CD4-positive, alpha-beta T cell treated with Interleukin-17A for 4 hours (primary cell): Measurements from ENCODE around the gene RIMBP2.
"Not testable (repeated sequence)": the region's sequence is repeated elsewhere in the genome, so short reads cannot be mapped to it uniquely, and the experiment has no call there.

Experiments used
- DNase-seq: peaks from one replicate; pipeline ENCODE4 v3.0.0-alpha.2; 2020; ENCODE audit warnings: mixed read lengths

The RIMBP2 gene

DNA sequence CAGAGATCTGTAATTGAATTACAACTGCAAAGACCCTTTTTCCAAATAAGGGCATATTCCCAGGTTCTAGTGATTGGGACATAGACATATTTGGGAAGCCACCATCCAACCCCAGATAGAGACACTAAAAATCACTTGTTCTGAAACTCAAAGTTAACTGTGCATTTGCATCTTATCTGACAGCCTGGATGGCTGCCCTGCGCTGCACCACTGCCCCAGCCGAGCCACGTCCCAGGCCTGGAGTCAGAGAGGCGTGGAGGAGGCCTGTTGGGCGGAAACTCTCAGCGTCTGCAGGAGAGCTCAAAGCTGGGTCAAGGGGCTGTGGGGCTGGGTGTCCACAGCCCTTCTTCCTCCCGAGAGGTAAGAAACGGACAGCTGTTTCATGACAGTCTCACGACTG lies 124.4 kb downstream of the RIMBP2 start:
- DNase-seq: no peak

DNA sequence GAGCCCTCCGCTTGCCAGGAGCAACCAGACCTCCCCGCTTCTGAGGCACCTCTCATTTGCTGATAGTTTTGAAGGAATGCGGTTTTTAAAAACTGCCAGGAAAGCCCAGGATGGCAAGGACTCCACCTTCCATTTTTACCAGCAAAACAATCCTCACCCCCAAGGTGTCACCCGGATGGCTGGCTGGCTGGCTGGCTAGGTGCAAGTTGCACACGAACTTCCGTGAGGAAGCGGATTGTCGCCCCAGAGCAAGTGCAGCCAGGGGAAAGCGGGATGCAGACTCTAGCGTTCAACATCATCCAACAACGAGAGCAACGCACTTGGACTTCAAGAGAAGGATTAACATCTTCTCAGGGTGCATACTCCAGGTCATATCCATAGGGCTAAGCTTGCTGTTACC lies 125.4 kb downstream of the RIMBP2 start:
- DNase-seq: no peak

DNA sequence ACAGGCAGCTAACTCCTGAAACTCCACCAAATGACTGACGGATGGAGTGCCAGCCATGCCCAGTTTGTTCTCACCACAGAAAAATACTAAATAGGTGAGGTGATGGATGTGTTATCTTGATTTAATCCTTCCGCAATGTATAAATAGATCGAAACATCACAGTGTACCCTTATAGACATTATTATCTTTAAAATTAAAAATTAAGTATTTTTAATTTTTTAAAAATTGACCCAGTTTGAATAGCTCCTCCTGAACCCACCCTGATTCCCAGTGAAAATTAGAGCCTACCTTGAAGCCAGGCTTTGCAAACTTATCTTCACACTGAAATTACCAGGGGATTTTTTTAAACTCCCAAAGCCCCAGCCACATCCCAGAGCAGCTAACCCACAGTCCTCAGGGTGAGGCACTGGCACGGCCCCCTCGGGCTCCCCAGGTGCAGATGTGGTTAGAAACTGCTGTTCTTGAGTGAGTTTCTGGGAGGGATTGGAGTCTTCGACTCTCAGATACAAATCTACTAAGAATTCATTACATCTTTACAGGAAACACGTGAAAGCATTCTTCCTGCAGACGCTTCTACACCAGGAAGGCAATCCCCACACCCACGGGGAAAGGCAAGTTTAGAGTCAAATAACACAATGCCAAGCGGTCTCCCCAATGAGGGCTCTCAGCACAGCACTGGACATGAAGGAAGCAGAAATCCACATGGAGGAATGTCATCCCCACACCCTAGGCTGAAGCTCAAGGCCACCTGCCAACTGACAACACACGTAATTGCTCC lies 126.4 kb downstream of the RIMBP2 start:
- no peak for DNase-seq

DNA sequence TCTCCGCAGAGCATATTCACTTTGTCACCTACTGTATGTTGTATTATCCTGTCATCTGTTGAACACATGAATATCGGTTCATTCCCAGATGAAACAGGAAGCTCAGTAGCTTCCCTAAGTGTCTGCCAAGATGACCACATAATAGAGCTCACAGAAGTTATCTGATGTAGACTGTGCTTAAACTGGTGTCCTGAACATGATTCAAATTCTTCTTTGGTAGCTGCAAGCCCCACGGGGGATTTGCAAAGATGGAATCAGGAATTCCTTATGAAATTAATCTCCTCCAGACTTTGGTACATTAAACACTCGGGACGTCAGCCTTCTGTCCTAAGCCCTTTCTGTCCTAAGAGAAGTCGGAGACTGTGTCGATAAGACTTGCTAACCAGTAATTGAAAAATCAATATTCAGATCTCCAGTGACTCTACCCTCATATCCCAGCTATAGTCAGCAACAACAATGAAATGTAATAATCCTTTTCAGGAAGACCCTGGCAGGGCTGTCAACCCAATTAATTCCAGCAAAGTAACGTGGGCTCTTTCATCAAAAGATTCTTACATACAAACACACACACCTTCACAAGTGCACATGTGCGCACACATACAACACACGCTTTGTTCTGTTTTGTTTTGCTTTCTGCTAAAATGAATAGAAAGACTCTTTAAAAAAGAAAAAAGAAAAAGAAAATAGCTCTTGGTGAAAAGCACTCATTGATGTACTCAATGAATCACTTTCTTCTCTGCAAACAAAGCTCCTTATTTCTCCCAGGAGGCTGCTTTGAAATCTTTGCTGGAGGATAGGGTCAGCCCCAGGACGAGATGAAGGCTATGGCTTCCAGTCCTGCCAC lies 127.2 kb downstream of the RIMBP2 start:
- no peak for DNase-seq

DNA sequence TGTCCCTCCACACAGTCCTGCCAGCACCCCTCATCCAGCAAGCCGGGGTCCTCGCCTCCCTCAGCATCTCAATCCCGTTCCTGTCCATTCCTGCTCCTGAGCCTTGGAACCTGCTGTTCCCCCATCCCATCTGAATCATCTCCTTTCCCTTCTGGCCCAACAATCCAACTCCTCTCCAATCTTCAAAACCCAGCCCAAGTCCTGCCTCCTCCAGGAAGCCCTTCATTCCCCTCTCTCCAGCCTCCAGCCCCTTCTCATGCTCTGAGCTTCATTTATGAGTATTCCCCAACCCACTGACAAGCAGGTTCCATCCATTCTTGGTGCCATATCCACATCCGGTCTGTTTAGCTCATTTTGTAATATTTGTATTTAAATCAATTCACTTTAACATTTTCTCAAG lies 128.1 kb downstream of the RIMBP2 start:
- DNase-seq: no peak

DNA sequence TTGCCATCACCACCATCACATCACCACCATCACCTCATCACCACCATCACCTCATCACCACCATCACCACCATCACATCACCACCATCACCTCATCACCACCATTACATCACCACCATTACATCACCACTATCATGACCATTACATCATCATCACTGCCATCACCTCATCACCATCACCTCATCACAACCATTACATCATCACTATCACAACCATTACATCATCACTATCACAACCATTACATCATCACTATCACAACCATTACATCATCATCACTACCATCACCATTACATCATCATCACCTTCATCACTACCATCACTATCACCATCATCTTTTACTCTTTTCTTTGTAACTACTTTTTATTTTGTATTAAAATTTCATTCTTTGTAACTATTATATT lies 131.6 kb downstream of the RIMBP2 start:
- DNase-seq: not testable (repeated sequence)

DNA sequence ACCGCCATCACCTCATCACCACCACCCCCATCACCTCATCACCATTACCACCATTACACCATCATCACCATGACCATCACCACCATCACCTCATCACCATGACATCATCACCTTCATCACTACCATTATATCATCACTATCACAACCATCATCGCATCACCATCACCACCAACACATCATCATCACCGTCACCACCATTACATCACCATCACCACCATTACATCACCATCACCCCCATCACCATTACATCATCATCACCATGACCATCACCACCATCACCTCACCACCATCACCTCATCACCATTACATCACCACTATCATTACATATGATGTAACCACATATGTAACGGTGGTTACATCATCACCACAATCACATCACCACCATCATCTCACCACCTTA lies 132.3 kb downstream of the RIMBP2 start:
- no peak for DNase-seq

DNA sequence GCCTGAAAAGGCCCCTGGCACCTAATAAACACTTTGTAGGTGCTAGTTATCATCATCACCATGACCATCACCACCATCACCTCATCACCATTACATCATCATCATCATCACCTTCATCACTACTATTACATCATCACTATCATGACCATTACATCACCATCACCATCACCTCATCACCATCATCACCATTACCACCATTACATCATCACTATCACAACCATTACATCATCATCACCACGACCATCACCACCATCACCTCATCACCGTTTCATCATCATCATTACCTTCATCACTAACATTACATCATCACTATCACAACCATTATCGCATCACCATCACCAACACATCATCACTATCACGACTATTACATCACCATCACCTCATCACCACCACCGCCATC lies 132.8 kb downstream of the RIMBP2 start:
- no peak for DNase-seq

DNA sequence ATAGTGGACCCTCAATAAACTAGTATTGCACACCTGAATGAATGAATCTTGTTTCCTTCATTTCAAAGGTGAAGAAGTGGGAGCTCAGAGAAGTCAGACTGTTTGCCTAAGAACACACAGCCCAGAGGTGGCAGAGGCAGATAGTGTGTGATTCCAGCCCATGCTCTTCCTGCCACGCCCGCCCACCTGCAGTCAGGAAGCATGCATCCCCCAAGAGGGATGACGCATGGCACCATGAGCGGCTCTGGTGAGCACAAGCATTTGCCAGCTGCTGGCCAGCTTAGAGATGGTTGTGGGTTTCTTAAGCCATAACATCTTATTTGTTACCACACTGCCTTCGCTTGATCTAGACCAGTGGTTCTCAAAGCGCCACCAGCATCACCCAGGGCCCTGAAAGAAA lies 133.8 kb downstream of the RIMBP2 start:
- no peak for DNase-seq

DNA sequence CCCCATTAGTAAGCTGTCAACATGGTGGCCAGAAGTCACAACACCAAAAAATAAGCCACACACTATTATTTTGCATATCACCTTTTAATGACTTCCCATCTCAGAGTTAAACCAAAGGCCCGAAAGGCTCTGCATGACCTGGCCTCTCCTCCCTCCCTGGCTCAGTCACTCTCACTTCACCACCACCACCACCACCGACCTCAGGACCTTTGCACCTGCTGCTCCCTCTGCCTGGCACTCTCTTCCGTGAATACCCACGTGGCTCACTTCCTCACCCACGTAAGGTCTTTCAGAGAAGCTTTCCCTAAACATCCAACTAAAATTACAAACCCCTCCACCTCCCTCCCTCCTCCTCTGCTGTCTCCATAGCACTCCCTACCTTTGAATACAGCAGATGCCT lies 134.3 kb downstream of the RIMBP2 start:
- DNase-seq: no peak

DNA sequence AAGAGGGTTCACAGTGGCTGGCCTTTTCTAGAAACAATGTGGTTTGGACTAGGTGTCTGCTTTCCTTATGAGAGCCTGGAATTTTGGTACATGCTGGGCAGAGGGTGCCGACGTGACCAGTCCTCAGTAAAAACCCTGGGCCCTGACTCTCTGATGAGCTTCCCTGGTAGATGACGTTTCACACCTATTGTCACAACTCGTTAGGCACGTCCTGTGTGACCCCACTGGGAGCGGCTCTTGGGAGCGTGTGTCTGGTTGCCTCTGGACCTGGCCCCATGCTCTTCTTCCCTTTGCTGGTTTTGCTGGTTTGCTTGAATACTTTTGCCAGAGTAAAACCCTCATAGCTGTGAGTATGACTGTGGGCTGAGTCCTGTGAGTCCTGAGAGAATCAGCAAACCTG lies 136.9 kb downstream of the RIMBP2 start:
- DNase-seq: no peak

DNA sequence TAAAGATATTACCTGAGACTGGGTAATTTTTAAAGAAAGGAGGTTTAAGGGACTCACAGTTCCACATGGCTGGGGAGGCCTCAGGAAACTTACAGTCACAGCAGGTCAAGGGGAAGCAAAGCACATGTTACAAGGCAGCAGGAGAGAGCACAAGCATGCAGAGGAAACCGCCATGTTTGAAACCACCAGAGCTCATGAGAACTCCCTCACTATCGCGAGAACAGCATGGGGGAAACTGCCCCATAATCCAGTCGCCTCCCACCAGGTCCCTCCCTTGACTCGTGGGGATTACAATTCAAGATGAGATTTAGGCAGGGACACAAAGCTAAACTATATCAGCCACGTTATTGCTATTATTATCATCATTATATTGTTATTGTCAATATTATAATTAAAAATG lies 138.7 kb downstream of the RIMBP2 start:
- DNase-seq: no peak

DNA sequence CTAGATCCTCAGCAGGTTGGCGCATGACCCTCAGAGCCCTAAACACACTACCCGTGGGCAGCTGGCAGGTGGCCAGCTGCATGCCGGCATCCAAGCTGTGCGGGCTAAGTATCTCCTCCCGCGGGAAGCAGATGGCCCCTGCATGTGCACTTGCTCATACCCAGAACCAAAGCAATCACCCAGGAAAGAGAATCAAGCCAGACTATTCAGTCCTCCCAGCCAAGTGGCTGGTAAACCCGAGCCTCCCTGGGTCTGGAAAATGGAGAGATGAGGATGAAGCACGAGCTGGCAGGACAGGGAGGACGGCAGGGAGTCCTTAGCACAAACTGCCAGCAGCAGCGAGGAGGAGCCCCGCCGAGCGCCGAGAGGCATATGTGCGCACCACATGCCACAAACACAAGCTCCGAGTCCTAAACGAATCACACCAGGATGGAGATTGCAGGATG lies 139.7 kb downstream of the RIMBP2 start:
- DNase-seq: no peak

DNA sequence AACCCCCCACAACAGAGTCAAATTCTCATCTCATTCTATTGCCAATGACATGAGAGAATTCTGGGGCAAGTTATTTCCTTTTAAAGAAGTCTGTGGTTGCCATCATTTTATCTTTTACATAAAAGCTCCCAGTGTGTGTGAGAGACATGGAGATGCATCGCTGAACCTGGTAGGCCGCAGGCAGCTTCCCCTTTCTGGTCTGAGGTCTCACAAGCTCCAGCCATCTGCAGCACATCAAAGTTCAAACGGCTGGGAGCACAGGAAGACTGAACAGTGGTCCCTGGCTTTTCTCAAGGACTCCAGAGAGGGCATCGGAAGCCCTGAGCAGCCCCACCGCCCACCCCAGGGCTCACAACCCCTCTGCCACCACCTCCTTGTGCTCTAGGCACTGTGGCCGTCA lies 141.7 kb downstream of the RIMBP2 start:
- no peak for DNase-seq

DNA sequence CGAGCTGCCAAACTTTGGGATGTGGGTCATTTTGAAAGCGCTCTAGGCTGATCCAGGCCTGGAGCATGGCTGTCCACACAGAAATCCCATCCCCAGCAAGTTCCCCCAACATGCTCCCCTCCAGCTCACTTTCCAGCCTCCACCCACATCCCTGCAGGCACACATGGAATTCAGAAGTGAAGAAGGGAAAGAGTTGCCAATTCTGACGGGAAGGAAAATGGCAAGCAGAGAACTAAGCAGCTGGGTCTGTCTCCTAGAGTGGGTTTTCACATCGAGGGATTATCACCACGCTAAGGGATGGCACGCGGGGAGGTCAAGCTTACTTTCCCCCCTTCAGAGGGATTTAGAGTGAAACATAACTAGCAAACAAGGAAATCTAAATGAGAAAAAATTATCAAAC lies 142.3 kb downstream of the RIMBP2 start:
- no peak for DNase-seq

DNA sequence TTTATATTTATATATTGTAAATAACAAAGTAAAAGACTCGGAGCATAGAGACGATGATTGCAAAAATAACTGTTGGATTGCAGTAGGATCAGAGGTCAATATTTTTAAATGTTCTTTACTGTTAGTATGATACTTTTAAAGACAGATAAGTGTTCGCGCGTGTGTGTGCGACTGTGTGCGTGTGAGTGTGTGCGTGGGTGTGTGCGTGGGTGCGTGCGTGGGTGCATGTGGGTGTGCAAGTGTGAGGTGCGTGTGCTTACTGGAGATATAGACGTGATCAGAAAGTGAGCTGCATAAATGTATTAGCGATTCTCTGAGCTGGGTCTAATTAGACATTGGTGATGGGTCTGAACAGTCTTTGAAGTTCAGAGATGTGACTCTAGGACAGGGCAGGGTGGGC lies 142.9 kb downstream of the RIMBP2 start:
- no peak for DNase-seq

DNA sequence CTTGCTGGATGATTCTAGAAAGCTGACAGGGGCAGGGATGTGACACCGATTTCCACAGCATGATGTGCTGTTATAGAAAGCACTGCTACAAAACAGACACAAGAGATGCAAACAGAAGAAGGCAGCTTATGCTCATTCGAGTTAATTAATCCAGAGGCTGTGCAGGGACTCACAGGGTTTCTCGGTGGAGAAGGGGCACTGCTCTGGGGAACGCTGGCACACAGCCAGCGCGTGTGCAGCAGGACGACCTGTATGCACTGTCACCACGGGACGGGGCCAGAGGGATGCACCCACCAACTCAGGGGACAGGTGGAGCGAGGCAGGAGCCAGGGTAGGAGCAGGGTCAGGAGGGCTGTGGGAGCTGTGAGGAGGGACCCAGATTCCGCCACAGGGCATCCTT lies 143.5 kb downstream of the RIMBP2 start:
- DNase-seq: no peak

DNA sequence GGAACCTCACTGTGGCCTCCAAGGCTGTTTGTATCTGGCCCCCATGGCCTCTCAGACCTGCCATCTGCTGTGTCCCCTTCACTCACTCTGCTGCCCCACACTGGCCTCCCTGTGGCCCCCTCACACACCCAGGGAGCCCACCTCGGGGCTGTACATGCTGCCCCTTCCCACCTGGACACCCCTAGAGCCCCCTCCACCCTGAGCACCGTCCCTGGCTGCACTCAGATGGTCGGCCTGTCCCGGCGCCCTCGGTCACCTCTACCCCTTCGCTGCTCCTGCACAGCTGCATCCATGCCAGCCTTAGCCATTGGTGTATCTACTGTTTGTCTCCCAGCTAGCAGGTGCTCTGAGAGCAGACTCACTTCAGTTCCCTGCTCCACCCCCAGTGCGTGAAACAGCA lies 144.4 kb downstream of the RIMBP2 start:
- DNase-seq: no peak

DNA sequence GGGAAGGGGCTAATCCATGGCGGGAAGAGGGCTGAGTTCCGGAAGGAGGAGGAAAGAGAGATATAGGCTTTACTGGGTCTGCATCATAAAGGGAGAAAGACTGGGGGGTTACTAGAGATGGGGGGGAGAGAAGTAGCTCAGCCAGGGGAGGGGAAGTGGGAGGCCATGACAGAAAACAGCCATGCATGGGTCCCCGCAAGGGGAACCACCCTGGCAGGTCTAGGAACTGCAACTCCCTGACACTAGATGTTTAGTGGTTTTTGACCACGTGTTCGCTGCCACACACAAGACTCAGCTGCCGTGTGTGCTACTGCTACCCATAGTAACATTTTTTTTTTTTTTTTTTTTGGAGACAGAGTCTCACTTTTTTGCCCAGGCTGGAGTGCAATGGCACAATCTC lies 145.0 kb downstream of the RIMBP2 start:
- no peak for DNase-seq

DNA sequence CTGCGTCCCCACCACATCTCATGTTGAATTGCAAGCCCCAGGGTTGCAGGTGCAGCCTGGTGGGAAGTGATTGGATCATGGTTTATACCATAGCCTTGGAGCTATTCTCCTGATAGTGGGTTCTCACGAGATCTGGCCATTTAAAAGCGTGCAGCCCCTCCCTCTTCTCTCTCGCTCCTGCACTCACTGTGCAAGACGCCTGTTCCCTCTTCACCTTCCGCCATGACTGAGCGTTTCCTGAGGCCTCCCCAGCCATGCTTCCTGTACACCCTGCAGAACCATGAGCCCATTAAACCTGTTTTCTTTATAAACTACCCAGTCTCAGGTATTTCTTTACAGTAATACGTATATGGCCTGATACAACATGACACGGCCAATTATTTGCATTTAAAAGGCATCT lies 146.6 kb downstream of the RIMBP2 start:
- no peak for DNase-seq

DNA sequence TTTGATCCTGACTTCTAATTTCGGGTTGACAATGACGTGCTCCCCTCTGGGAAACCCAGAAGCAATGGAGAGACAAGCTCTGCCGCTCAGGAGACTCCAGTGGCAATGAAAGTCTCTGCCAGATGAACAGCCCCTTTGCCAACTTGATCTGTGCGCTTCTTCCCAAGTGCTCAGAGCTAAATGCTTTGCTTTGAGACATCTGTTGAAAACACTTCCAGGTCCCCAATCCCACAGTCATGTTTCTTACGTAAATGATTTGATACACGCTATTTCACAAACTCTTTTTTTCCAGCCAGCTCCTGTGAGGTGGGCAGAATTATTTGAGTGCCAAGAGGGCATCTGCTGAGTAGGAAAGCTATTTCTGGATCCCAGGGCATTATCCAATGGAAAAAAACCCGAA lies 147.6 kb downstream of the RIMBP2 start:
- DNase-seq: no peak

DNA sequence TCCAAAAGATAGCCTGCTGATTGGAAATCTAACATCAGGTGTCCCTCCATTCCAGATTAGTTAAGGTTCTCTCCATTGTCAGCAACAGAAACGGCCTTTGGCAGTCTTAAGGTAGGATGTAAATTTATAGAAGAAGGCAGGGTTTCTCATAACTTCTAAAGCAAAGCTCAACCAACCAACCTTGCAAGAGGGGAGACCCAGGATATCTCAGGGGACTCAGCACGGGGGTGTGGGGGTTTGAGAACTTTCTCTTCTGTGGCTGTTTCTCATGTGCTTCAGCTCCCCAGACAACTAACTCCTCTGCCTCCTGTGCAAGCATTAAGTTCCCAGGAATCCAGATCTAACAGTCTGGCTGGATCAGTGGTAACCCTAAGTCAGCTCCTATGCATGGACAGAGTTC lies 148.1 kb downstream of the RIMBP2 start:
- no peak for DNase-seq

DNA sequence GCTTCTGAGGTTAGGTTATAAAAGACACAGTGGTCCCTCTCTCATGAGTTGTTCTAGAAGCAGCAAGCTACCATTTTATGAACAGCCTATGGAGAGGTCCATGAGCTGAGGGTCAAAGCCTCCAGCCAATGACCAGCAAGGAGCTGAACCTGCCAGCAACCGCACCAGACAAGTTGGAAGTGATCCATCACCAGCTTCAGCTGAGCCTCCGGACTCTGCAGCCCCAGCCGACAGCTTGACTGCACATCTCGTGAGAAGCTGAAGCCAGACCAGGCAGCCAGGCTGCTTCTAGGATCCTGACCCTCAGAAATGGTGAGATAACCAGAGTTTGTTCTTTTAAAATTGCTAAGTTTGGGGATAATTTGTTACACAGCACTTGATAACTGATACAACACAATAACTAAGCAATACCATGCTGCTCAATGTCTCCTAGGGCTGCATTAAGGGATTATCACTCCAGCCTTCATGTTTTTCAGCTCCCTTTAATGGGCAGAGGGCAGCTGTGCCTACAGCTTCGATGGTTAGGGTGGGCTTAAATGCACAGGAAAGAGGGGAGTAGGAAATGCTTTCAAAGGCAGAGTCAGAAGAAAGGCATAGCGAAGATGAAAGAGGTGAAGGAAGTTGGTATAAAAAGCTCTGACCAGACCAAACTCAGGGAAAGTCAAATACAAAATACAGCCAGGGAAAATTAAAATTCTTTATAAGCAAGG lies 149.5 kb downstream of the RIMBP2 start:
- DNase-seq: no peak

DNA sequence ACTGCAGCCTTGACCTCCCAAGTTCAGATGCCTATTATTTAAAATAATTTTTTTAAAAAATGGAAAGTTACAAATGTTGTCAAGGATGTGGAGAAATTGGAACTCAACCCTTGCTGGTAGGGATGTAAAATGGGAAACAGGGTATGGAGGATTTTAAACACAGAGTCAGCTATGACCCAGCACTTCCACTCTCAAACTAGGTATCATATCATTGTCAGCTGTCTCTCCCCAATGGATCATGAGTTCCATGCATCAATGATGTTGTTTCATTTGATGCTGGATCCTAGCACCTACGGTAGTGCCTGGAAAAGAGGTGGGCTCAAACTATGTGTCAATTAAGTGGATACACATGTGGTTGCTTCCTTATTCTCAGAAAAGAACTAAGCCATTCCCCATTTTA lies 150.9 kb downstream of the RIMBP2 start:
- DNase-seq: no peak
